K562 (cell line): ENCODE measurements around the gene TEAD4.

Experiments
- ATF1 ChIP-seq, 2 experiments: fragments of 450-650 bp in 1 of 2; IDR thresholded peaks; 2 replicates each; pipeline ENCODE4 v1.6.1; 2016; ENCODE audit warnings: missing compliant biosample characterization in 1 of 2, missing genetic modification characterization in 1 of 2
- HEY1 ChIP-seq: fragments of 250-450 bp; sonication (Bioruptor Pico); IDR thresholded peaks from 2 replicates; pipeline ENCODE4 v1.5.0; 2020; ENCODE audit warnings: mild to moderate bottlenecking, moderate library complexity, borderline replicate concordance
- HIVEP1 ChIP-seq: fragments of 250-450 bp; sonication (Bioruptor Pico); IDR thresholded peaks from 2 replicates; pipeline ENCODE4 v1.4.0; 2020; ENCODE audit warnings: mild to moderate bottlenecking
- POLR2A ChIP-seq: fragments of 450-650 bp; conservative IDR thresholded peaks from 2 replicates; pipeline ENCODE4 v1.6.1; 2016
- POLR2AphosphoS5 ChIP-seq: IDR thresholded peaks from 2 replicates; pipeline ENCODE4 v1.6.1; 2011; ENCODE audit warnings: mild to moderate bottlenecking, low read depth, low read length, moderate library complexity; ENCODE audit not compliant: control insufficient read depth, insufficient read depth
- SP1 ChIP-seq: sonication (generic); formaldehyde crosslinking; IDR thresholded peaks from 2 replicates; pipeline ENCODE4 v1.8.1; 2022; ENCODE audit warnings: mild to moderate bottlenecking, missing genetic modification reagents
- YY1 ChIP-seq, 3 experiments: IDR thresholded peaks; 2 replicates each; pipeline ENCODE4 v1.6.1; 2011; ENCODE audit warnings: low read length in 2 of 3, mild to moderate bottlenecking in 2 of 3, moderate library complexity in 2 of 3, borderline replicate concordance in 1 of 3, control low read depth in 1 of 3, low read depth in 1 of 3; ENCODE audit not compliant: insufficient read depth in 3 of 3, insufficient replicate concordance in 2 of 3, control insufficient read depth in 1 of 3, insufficient read length in 1 of 3; ENCODE audit errors: extremely low read depth in 1 of 3
- ZNF347 ChIP-seq: fragments of 450-650 bp; formaldehyde crosslinking; IDR thresholded peaks from 2 replicates; pipeline ENCODE4 v1.4.0; 2020; ENCODE audit warnings: low read depth, mild to moderate bottlenecking, moderate library complexity
- TF ChIP-seq, protein P1 (sequence below): sonication (generic); formaldehyde crosslinking; IDR thresholded peaks from 2 replicates; pipeline ENCODE4 v1.8.0; 2023; ENCODE audit warnings: mild to moderate bottlenecking, missing genetic modification reagents
- TF ChIP-seq, protein P2 (sequence below): sonication (generic); formaldehyde crosslinking; IDR thresholded peaks from 2 replicates; pipeline ENCODE4 v1.8.1; 2023; ENCODE audit warnings: mild to moderate bottlenecking, missing genetic modification reagents
- TF ChIP-seq, protein P3 (sequence below), 3 experiments: IDR thresholded peaks in 2 of 3; conservative IDR thresholded peaks in 1 of 3; 2 replicates each; pipeline ENCODE4 v1.5.1; 2011 to 2012; ENCODE audit warnings: low read length in 3 of 3, mild to moderate bottlenecking in 3 of 3, control low read depth in 2 of 3, improper control_type of control experiment in 1 of 3, inconsistent platforms in 1 of 3, low read depth in 1 of 3, mixed read lengths in 1 of 3, moderate library complexity in 1 of 3; ENCODE audit not compliant: insufficient read depth in 2 of 3
- TF ChIP-seq, protein P4 (sequence below): fragments of 250-450 bp; sonication (Bioruptor Pico); IDR thresholded peaks from 2 replicates; pipeline ENCODE4 v1.5.0; 2020; ENCODE audit warnings: mild to moderate bottlenecking, borderline replicate concordance
- TF ChIP-seq, protein P5 (sequence below), 2 experiments: fragments of 450-650 bp in 1 of 2; sonication (generic) in 1 of 2; formaldehyde crosslinking in 1 of 2; IDR thresholded peaks in 1 of 2; conservative IDR thresholded peaks in 1 of 2; 2 replicates each; pipeline versions ENCODE4 v1.6.1 to v1.8.1; 2016 to 2023; ENCODE audit warnings: mild to moderate bottlenecking in 2 of 2, moderate library complexity in 2 of 2, inconsistent platforms in 1 of 2, missing genetic modification reagents in 1 of 2
- TF ChIP-seq, protein P6 (sequence below): fragments of 450-650 bp; formaldehyde crosslinking; IDR thresholded peaks from 2 replicates; pipeline ENCODE4 v1.4.0; 2022; ENCODE audit warnings: missing genetic modification characterization

DNA sequence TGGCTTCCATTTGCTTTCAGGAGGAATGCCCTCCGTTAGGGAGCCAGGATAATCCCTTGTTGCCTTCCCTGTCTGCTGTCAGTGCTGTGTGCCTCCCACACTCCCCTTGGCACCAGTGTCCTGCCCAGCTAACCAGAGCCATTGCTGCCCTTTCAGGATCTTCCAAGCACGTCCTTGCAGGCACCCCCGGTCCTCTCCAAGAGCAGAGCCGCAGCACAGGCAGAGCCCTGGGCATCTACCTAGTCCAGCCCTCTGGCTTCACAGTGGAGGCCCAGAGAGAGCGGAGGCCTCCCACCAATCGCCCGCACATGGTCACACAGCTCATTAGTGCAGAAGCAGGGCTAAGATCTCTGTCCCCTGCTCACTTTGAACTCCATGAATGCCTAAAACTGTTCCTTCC, 79.0 kb downstream of the TEAD4 start:
- no peak for TF ChIP-seq HEY1
- TF ChIP-seq, protein P1, sequence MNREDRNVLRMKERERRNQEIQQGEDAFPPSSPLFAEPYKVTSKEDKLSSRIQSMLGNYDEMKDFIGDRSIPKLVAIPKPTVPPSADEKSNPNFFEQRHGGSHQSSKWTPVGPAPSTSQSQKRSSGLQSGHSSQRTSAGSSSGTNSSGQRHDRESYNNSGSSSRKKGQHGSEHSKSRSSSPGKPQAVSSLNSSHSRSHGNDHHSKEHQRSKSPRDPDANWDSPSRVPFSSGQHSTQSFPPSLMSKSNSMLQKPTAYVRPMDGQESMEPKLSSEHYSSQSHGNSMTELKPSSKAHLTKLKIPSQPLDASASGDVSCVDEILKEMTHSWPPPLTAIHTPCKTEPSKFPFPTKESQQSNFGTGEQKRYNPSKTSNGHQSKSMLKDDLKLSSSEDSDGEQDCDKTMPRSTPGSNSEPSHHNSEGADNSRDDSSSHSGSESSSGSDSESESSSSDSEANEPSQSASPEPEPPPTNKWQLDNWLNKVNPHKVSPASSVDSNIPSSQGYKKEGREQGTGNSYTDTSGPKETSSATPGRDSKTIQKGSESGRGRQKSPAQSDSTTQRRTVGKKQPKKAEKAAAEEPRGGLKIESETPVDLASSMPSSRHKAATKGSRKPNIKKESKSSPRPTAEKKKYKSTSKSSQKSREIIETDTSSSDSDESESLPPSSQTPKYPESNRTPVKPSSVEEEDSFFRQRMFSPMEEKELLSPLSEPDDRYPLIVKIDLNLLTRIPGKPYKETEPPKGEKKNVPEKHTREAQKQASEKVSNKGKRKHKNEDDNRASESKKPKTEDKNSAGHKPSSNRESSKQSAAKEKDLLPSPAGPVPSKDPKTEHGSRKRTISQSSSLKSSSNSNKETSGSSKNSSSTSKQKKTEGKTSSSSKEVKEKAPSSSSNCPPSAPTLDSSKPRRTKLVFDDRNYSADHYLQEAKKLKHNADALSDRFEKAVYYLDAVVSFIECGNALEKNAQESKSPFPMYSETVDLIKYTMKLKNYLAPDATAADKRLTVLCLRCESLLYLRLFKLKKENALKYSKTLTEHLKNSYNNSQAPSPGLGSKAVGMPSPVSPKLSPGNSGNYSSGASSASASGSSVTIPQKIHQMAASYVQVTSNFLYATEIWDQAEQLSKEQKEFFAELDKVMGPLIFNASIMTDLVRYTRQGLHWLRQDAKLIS = no peak
- TF ChIP-seq, protein P2, sequence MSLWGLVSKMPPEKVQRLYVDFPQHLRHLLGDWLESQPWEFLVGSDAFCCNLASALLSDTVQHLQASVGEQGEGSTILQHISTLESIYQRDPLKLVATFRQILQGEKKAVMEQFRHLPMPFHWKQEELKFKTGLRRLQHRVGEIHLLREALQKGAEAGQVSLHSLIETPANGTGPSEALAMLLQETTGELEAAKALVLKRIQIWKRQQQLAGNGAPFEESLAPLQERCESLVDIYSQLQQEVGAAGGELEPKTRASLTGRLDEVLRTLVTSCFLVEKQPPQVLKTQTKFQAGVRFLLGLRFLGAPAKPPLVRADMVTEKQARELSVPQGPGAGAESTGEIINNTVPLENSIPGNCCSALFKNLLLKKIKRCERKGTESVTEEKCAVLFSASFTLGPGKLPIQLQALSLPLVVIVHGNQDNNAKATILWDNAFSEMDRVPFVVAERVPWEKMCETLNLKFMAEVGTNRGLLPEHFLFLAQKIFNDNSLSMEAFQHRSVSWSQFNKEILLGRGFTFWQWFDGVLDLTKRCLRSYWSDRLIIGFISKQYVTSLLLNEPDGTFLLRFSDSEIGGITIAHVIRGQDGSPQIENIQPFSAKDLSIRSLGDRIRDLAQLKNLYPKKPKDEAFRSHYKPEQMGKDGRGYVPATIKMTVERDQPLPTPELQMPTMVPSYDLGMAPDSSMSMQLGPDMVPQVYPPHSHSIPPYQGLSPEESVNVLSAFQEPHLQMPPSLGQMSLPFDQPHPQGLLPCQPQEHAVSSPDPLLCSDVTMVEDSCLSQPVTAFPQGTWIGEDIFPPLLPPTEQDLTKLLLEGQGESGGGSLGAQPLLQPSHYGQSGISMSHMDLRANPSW (CRISPR knock-in tag) = no peak
- no peak for TF ChIP-seq ATF1 (CRISPR knock-in tag; IDR thresholded peaks at IDR 0.05)
- TF ChIP-seq ATF1 (tag; IDR thresholded peaks at IDR 0.05) = no peak
- no peak for TF ChIP-seq ZNF347 (CRISPR knock-in tag)
- TF ChIP-seq, protein P3, sequence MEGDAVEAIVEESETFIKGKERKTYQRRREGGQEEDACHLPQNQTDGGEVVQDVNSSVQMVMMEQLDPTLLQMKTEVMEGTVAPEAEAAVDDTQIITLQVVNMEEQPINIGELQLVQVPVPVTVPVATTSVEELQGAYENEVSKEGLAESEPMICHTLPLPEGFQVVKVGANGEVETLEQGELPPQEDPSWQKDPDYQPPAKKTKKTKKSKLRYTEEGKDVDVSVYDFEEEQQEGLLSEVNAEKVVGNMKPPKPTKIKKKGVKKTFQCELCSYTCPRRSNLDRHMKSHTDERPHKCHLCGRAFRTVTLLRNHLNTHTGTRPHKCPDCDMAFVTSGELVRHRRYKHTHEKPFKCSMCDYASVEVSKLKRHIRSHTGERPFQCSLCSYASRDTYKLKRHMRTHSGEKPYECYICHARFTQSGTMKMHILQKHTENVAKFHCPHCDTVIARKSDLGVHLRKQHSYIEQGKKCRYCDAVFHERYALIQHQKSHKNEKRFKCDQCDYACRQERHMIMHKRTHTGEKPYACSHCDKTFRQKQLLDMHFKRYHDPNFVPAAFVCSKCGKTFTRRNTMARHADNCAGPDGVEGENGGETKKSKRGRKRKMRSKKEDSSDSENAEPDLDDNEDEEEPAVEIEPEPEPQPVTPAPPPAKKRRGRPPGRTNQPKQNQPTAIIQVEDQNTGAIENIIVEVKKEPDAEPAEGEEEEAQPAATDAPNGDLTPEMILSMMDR (IDR thresholded peaks at IDR 0.05 in 2 of 3, conservative IDR thresholded peaks at IDR 0.05 in 1 of 3; ENCODE audit: insufficient read depth in 2 of 3, low read depth in 1 of 3, low read length in 3 of 3) = no peak
- TF ChIP-seq YY1 (IDR thresholded peaks at IDR 0.05; ENCODE audit: borderline replicate concordance in 1 of 3, control insufficient read depth in 1 of 3, extremely low read depth in 1 of 3, insufficient read depth in 3 of 3, insufficient read length in 1 of 3, insufficient replicate concordance in 2 of 3, low read depth in 1 of 3, low read length in 2 of 3) = no peak
- TF ChIP-seq, protein P4, sequence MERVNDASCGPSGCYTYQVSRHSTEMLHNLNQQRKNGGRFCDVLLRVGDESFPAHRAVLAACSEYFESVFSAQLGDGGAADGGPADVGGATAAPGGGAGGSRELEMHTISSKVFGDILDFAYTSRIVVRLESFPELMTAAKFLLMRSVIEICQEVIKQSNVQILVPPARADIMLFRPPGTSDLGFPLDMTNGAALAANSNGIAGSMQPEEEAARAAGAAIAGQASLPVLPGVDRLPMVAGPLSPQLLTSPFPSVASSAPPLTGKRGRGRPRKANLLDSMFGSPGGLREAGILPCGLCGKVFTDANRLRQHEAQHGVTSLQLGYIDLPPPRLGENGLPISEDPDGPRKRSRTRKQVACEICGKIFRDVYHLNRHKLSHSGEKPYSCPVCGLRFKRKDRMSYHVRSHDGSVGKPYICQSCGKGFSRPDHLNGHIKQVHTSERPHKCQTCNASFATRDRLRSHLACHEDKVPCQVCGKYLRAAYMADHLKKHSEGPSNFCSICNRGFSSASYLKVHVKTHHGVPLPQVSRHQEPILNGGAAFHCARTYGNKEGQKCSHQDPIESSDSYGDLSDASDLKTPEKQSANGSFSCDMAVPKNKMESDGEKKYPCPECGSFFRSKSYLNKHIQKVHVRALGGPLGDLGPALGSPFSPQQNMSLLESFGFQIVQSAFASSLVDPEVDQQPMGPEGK (CRISPR knock-in tag) = no peak
- TF ChIP-seq, protein P5, sequence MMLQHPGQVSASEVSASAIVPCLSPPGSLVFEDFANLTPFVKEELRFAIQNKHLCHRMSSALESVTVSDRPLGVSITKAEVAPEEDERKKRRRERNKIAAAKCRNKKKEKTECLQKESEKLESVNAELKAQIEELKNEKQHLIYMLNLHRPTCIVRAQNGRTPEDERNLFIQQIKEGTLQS (IDR thresholded peaks at IDR 0.05) = no peak
- TF ChIP-seq, protein P5 (CRISPR knock-in tag; conservative IDR thresholded peaks at IDR 0.05) = no peak
- TF ChIP-seq POLR2AphosphoS5 = no peak
- no peak for TF ChIP-seq HIVEP1 (CRISPR knock-in tag)
- no peak for TF ChIP-seq SP1 (CRISPR knock-in tag)
- TF ChIP-seq, protein P6, sequence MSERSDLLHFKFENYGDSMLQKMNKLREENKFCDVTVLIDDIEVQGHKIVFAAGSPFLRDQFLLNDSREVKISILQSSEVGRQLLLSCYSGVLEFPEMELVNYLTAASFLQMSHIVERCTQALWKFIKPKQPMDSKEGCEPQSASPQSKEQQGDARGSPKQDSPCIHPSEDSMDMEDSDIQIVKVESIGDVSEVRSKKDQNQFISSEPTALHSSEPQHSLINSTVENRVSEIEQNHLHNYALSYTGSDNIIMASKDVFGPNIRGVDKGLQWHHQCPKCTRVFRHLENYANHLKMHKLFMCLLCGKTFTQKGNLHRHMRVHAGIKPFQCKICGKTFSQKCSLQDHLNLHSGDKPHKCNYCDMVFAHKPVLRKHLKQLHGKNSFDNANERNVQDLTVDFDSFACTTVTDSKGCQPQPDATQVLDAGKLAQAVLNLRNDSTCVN (CRISPR knock-in tag) = no peak
- no peak for TF ChIP-seq POLR2A
